Measurements from ENCODE around the gene LBX1.

DNA sequence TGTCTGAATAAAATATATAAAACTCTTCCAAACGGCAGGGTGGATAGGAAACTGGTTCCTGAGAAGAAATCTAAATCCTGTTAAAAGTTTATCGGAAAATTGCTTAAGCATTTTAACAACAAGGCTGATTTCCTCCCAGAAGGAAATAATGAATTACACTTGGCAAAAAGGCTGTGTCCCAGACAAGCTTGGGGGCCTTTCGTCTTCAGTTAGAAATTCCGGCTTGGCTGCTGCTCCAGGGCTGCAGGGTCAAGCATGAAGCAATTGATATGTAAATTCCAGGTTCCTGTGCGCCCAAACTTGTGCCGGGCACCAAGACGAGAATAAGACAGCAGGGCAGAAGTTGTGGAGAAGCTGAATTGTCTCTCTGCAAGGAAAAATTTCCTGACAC lies 38.0 kb upstream of the LBX1 start:
- TF ChIP-seq POLR2AphosphoS5 (IDR thresholded peaks at IDR 0.05) (no peak), POLR2A (IDR thresholded peaks at IDR 0.05) (no peak)
- TF ChIP-seq, protein P1, sequence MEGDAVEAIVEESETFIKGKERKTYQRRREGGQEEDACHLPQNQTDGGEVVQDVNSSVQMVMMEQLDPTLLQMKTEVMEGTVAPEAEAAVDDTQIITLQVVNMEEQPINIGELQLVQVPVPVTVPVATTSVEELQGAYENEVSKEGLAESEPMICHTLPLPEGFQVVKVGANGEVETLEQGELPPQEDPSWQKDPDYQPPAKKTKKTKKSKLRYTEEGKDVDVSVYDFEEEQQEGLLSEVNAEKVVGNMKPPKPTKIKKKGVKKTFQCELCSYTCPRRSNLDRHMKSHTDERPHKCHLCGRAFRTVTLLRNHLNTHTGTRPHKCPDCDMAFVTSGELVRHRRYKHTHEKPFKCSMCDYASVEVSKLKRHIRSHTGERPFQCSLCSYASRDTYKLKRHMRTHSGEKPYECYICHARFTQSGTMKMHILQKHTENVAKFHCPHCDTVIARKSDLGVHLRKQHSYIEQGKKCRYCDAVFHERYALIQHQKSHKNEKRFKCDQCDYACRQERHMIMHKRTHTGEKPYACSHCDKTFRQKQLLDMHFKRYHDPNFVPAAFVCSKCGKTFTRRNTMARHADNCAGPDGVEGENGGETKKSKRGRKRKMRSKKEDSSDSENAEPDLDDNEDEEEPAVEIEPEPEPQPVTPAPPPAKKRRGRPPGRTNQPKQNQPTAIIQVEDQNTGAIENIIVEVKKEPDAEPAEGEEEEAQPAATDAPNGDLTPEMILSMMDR (IDR thresholded peaks at IDR 0.05) = no peak

Measured in prostate gland (tissue), 2 donors.